G401 (cell line): ENCODE data around the gene RPS17. TPM values are rescaled to one million over a fixed set of nuclear protein-coding genes. Genes with fewer than 3 reads are reported as not detected.

Experiments used
- DNase-seq: peaks from one replicate; pipeline ENCODE4 v3.0.0-alpha.2; 2015; ENCODE audit warnings: low spot score
- in situ Hi-C: cut with HindIII; loops from 2 replicates; pipeline ENCODE4 v1.10.0; 2016; ENCODE audit warnings: low sequenced_read_pairs, mixed read lengths
- total RNA-seq: library from RNA; depleted of rRNA; stranded (reverse); fragments of >200 nt; shearing (Covaris generic); gene quantifications from 2 replicates; pipeline ENCODE4 v1.2.3, GENCODE V29; 2014; rRNA removed

Gene RPS17
- total RNA-seq: 4,982 and 6,687 TPM in 2 replicates

GRCh38 chr15:82540055-82540983, at the start of gene RPS17:
Gene RPS17 (minus strand): TSS chr15:82540457. CDS start chr15:82540428, 29 bp downstream.
- DNase-seq: peak; percentile 96
- in situ Hi-C loops: no loop called here

DNA sequence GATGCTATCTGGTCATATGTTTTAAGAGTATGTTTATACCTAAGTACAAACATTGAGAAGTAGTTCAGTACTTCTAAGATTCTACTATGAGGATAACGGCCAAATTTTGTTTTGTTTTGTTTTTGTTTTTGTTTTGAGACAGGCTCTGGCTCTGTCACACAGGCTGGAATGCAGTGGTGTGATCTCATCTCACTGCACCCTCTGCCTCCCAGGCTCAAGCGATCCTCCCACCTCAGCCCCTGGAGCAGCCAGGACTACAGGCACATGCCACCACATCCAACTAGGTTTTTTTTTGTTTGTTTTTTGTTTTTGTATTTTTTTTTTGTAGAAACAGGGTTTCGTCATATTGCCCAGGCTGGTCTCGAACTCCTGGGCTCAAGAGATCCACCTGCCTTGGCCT, 47.5 kb upstream of the RPS17 start:
- no peak for DNase-seq
- in situ Hi-C loops: no loop called here

- no peak for DNase-seq
- in situ Hi-C loops: no loop called here
Measured at GRCh38 chr15:82585072-82585471, 44.8 kb upstream of the RPS17 start.

GRCh38 chr15:82580713-82581112, 40.5 kb upstream of the RPS17 start:
- no peak for DNase-seq
- in situ Hi-C loops: no loop called here

- in situ Hi-C loops: no loop called here
- no peak for DNase-seq
Measured at GRCh38 chr15:82575335-82575734, 35.1 kb upstream of the RPS17 start.

DNA sequence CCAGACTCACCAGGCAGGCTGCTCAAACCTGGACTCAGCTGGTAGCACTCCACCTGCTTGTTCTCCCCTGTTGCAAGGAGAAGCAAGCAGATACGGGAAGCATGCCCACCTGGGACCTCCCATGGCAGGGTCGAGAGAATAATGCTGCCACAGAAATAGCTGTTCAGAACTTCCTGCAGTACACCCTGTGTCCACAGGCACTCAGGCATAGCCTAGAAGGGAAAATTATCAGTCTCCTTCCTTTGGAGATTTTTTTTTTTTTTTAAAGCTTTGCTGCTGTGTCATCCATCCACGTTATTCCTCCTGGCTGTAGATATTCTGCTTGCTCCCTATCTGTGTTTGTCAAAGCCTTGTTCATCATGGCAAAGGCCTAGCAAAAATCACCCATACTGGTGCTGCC, 32.7 kb upstream of the RPS17 start:
- in situ Hi-C loops: no loop called here

DNA sequence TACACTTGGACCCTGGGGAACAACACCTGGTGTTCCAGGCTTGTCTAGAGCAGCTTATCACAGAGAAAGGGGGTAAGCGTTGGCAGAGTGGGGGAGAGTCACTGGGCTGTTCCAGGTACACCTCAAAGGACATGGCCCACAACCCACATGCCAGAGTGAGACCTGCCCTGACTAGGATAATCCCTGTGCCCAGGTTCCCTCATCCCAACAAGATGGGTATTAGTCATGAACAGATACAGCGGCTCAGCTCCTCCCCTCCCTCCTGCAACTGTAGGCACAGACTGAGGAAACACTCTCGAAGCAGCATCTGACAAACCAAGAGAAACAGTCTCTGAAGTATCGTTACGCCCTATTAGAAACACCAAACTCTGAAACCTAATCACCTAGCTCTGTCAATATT, 32.1 kb upstream of the RPS17 start:
- in situ Hi-C loops: no loop called here
- no peak for DNase-seq

More for the DNA sequence above, 32.7 kb upstream of the RPS17 start:
- peak; percentile 73 for DNase-seq

DNA sequence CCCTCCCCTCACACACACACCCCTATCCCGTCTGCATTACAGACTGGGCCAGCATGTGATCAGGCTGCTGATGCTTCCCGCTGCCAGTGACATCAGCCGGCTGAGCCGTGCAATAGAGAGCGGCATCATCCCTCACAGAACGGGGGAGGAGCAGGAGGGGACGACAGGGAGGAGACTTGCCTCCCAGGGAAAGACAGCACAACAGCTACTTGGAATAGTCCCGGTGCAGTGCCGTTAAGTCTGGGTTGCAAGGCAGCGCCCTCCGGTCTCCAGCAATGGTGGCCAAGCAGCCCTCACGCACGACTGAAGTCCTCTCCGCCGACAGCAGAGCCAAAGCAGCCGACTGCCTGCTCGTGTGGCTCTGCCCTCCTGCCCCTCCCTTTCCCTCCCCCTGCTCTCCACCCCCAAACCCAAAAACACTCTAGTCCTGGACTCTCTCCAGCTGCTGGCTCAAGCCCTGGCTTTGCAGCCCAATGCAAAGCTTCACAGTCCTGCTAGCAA, 31.5 kb upstream of the RPS17 start:
- in situ Hi-C loops: no loop called here
- peak; percentile 95 for DNase-seq

GRCh38 chr15:82570721-82571508, 30.7 kb upstream of the RPS17 start:
- in situ Hi-C loops: no loop called here
- peak; percentile 55 for DNase-seq

- in situ Hi-C loops: no loop called here
- peak; percentile 59 for DNase-seq
Measured at GRCh38 chr15:82569834-82570233, 29.6 kb upstream of the RPS17 start.

DNA sequence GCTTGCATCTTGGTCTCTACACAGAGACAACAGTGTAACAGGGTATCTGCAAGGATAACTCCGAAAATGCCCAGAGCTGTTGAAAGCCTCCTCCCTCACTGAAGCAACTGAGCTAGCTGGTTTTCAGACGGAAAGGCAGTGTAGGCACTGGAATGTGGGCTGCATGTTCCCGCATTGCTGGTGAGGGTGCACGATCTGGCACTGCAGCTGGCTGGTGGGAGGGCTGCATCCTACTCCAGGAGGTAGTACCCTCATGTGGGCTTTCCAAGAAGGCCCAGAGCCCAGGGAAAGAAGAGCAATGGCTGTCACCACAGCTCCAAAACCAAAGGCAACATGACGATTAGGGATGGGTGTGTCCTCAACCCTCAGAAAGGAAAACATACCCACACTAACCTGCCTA, 28.7 kb upstream of the RPS17 start:
- in situ Hi-C loops: no loop called here
- peak; percentile 16 for DNase-seq

DNA sequence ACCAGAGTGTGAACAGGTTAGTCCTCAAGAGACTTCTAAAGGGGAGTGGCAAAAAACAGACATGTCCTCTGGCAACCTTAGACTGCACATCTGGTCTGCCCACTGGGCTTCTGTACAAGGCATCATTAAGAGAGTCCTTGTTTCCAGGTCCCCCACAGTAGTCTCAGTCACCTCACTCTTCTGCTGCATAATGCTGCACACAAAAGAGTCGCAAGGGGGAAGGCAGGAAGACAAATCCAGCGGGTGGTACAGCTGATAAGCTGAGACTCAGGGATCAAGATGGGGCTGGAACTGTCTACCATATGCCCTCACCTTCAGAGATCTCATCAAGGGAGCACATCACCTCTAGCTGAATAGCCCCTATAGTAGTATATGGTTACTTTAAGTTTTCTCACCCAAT, 27.4 kb upstream of the RPS17 start:
- no peak for DNase-seq
- in situ Hi-C loops: no loop called here

- no peak for DNase-seq
- in situ Hi-C loops: no loop called here
Measured at GRCh38 chr15:82566690-82567089, 26.4 kb upstream of the RPS17 start.

GRCh38 chr15:82558502-82558901, 18.2 kb upstream of the RPS17 start:
- no peak for DNase-seq

DNA sequence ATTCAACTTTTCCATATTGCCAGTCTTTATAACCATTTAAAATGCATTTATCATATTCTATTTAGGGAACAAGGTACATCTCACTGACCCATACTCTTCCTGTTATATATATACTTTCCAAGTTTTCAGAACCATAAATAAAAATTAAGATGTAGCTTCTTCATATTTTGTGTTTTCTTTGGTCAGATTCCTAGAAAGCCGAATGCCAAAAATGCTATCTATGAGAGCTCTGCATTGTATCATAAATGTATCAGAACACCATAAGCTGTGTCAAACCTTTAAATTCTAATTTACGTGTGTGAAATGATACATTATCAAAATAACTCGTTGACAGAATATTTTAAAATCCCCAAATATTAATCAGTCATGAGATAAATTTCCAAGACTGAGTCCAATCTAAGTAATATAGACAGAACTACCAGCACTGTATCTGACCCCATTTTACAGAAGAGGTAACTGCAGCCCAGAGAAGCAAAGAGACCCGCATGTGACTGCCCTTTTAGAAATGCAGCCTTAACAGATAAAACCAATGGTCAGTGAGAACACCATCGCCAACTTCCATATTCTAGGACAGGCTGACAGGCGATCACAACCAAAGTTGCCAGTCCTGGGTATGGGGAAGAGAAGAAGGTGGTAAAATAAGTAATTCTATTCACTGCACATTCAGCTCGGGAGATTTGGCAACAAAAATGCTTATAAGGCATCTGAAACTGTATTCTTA, 16.2 kb upstream of the RPS17 start:
- in situ Hi-C loops: no loop called here
- no peak for DNase-seq

More at GRCh38 chr15:82558502-82558901, 18.2 kb upstream of the RPS17 start:
- in situ Hi-C loops: no loop called here

- DNase-seq: no peak
- in situ Hi-C loops: no loop called here
Measured at GRCh38 chr15:82554849-82555248, 14.6 kb upstream of the RPS17 start.

DNA sequence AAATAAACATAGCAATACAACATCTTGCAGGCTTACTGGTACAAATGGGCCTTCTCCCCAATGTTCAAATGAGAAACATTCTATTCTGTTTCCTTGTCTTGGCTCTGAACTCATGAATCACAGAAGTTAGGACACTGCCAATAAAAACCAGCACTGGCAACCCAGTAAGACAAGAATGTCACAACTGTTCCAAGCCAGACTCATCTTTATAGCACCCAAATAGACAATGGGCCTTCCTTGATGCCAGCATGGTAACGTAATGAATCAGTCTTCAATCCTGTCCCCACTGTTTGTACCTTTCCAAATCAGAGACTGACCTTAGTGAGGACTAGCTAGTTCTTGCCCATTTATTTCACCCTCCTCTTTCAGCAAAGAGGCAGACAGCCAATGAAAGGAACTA, 14.1 kb upstream of the RPS17 start:
- in situ Hi-C loops: no loop called here
- DNase-seq: peak; percentile 32

DNA sequence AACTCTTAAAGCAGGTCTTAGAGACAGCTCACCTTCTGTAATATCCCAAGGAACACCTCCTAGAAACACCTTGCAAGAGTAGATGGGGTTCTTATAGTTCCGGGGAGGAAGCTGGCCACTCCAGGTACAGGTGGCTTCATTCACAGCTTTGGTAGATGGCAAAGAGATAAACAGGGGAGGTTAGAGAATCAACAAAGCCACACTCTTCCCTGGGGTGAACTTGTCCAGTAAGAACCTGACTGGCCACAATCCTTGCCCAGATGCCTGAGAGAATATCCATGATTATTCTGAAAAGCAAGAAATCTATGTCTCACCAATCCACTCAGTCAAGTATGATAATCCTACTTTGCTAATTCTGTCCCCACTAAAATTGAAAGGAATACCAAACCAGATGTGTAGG, 13.6 kb upstream of the RPS17 start:
- in situ Hi-C loops: no loop called here
- DNase-seq: no peak

DNA sequence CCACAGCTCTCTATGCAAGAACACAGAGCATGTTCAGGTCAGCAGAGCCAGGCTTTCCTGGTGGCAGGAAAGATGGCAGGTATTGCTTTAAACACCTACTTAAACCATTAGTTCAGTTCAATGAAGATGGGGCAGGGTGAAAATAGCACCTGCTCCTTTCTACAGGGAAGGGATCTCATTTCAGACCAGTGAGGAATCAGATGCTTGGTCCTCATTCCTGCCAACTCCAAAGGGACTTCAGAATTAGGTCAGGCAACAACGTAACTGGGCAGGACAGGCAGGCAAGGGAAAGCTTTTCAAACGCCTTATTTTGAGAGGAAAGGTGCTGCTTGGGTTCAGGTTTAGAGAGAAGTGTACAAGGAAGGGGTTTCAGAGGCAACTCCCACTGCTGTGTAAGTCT, 12.6 kb upstream of the RPS17 start:
- in situ Hi-C loops: no loop called here
- DNase-seq: peak; percentile 44
